Liver (tissue), 9 donors: ENCODE measurements around the gene TAF9. TPM values are rescaled to one million over a fixed set of nuclear protein-coding genes. Genes with fewer than 3 reads are reported as not detected.

ENCODE experiments used
- DNase-seq: peaks from one replicate; pipeline ENCODE4 v3.0.0-alpha.2; 2017; ENCODE audit warnings: low spot score
- H3K27ac ChIP-seq, 2 donors: one replicate each; pipeline ENCODE4 v1.7.0; 2013; ENCODE audit warnings: inconsistent platforms in 2 of 2, low read length in 2 of 2, control low read depth in 1 of 2, low read depth in 1 of 2, mild to moderate bottlenecking in 1 of 2
- H3K27me3 ChIP-seq, 4 donors: one replicate each; pipeline versions ENCODE4 v1.6.1 to v1.7.0; 2013; ENCODE audit warnings: low read length in 3 of 4, inconsistent platforms in 1 of 4, mild to moderate bottlenecking in 1 of 4, moderate library complexity in 1 of 4; ENCODE audit not compliant: control insufficient read depth in 4 of 4, insufficient read depth in 4 of 4
- H3K36me3 ChIP-seq, 4 donors: one replicate each; pipeline versions ENCODE4 v1.6.1 to v1.7.0; 2013; ENCODE audit warnings: low read length in 3 of 4, mild to moderate bottlenecking in 3 of 4, low read depth in 1 of 4, moderate library complexity in 1 of 4; ENCODE audit not compliant: control insufficient read depth in 4 of 4, insufficient read depth in 3 of 4
- H3K4me1 ChIP-seq, 4 donors: one replicate each; pipeline versions ENCODE4 v1.6.1 to v1.7.0; 2013; ENCODE audit warnings: low read length in 3 of 4, mild to moderate bottlenecking in 3 of 4, moderate library complexity in 1 of 4; ENCODE audit not compliant: control insufficient read depth in 4 of 4, insufficient read depth in 4 of 4
- H3K4me3 ChIP-seq, 3 donors: one replicate each; pipeline versions ENCODE4 v1.6.1 to v1.7.0; 2013; ENCODE audit warnings: low read length in 3 of 3, control low read depth in 1 of 3, low read depth in 1 of 3, mild to moderate bottlenecking in 1 of 3
- H3K9ac ChIP-seq, 2 donors: one replicate each; pipeline ENCODE4 v1.7.0; 2013; ENCODE audit warnings: low read length in 2 of 2, mild to moderate bottlenecking in 2 of 2, moderate library complexity in 2 of 2, control low read depth in 1 of 2, low read depth in 1 of 2
- H3K9me3 ChIP-seq, 4 donors: one replicate each; pipeline versions ENCODE4 v1.6.1 to v1.7.0; 2013; ENCODE audit warnings: low read length in 3 of 4; ENCODE audit not compliant: control insufficient read depth in 4 of 4
- CTCF ChIP-seq: fragments of 150-350 bp; IDR thresholded peaks from 2 replicates; pipeline ENCODE4 v1.5.1; 2017; ENCODE audit warnings: improper control_type of control experiment, low read depth, low read length; ENCODE audit not compliant: missing input control
- EGR1 ChIP-seq, 2 donors: IDR thresholded peaks; 2 replicates each; pipeline ENCODE4 v1.6.1; 2016 to 2018; ENCODE audit warnings: antibody characterized with exemption in 2 of 2, low read depth in 2 of 2
- FOXA1 ChIP-seq: IDR thresholded peaks from 2 replicates; pipeline ENCODE4 v1.6.1; 2016; ENCODE audit warnings: antibody characterized with exemption
- FOXA2 ChIP-seq: IDR thresholded peaks from 2 replicates; pipeline ENCODE4 v1.6.1; 2016; ENCODE audit warnings: antibody characterized with exemption
- GABPA ChIP-seq, 2 donors: IDR thresholded peaks in 1 of 2; conservative IDR thresholded peaks in 1 of 2; 2 replicates each; pipeline ENCODE4 v1.6.1; 2016; ENCODE audit warnings: antibody characterized with exemption in 2 of 2, mild to moderate bottlenecking in 1 of 2, moderate library complexity in 1 of 2
- HNF4A ChIP-seq, 2 donors: conservative IDR thresholded peaks; 2 replicates each; pipeline ENCODE4 v1.6.1; 2016; ENCODE audit warnings: antibody characterized with exemption in 2 of 2, mild to moderate bottlenecking in 2 of 2
- JUND ChIP-seq, 2 donors: IDR thresholded peaks; 2 replicates each; pipeline ENCODE4 v1.6.1; 2016; ENCODE audit warnings: antibody characterized with exemption in 2 of 2
- MAX ChIP-seq: IDR thresholded peaks from 2 replicates; pipeline ENCODE4 v1.6.1; 2016; ENCODE audit warnings: antibody characterized with exemption
- NR2F2 ChIP-seq: IDR thresholded peaks from 2 replicates; pipeline ENCODE4 v1.6.1; 2016; ENCODE audit warnings: antibody characterized with exemption
- RAD21 ChIP-seq, 2 donors: IDR thresholded peaks; 2 replicates each; pipeline ENCODE4 v1.6.1; 2016; ENCODE audit warnings: antibody characterized with exemption in 2 of 2, mild to moderate bottlenecking in 2 of 2
- REST ChIP-seq: IDR thresholded peaks from 2 replicates; pipeline ENCODE4 v1.6.1; 2016; ENCODE audit warnings: antibody characterized with exemption, mild to moderate bottlenecking
- RXRA ChIP-seq, 2 donors: IDR thresholded peaks; 2 replicates each; pipeline ENCODE4 v1.6.1; 2017 to 2018; ENCODE audit warnings: antibody characterized with exemption in 2 of 2, mild to moderate bottlenecking in 1 of 2
- YY1 ChIP-seq: IDR thresholded peaks from 2 replicates; pipeline ENCODE4 v1.6.1; 2016; ENCODE audit warnings: antibody characterized with exemption, mild to moderate bottlenecking
- WGBS: extraction: QIAGEN DNeasy Blood & Tissue Kit; methylation state at CpG from one replicate; pipeline ENCODE4 v1.1.7; 2013; 5-methylcytosine and 5-hydroxymethylcytosine counted together
- polyA plus RNA-seq, 2 donors: library from polyadenylated mRNA; stranded (reverse) in 1 of 2; unstranded in 1 of 2; fragments of 200-250 nt in 1 of 2; fragments of >200 nt in 1 of 2; fragmentation: Nextera tagmentation in 1 of 2; extraction: Ambion mirVana in 1 of 2; gene quantifications; one replicate each; pipeline versions ENCODE4 v1.2.1 to v1.2.3, GENCODE V29; 2013 to 2015
- total RNA-seq, 2 donors: library from RNA; depleted of rRNA; stranded (reverse); fragments of >200 nt; gene quantifications; one replicate each; pipeline ENCODE4 v1.2.3, GENCODE V29; 2014
- donor health status: healthy.
- donor health status: healthy.
- donor health status: healthy.
- donor health status: healthy.
- donor health status: healthy.

The TAF9 gene
- total and polyA plus RNA-seq, 4 donors: 27.3 to 51.5 (median 34.7) TPM

- 86% methylated on average over 3 of the region's 3 CpGs for WGBS
- Histone ChIP-seq H3K36me3 (peaks cover 7 to 26% (median 18%) of the 10 kb centered on the region in 4 donors), H3K4me3 (no peak overlapping the region), H3K27ac (no peak overlapping the region), H3K9ac (no peak overlapping the region), H3K27me3 (no peaks in the 10 kb centered on the region), H3K4me1 (peaks cover 0 to 13% (median 11%) of the 10 kb centered on the region in 4 donors), H3K9me3 (no peaks in the 10 kb centered on the region)
- DNase-seq: no peak
- TF ChIP-seq JUND (IDR thresholded peaks at IDR 0.05) (no peak), FOXA1 (no peak), EGR1 (IDR thresholded peaks at IDR 0.05; ENCODE audit: low read depth in 2 of 2) (no peak), HNF4A (conservative IDR thresholded peaks at IDR 0.05) (no peak), YY1 (no peak), RAD21 (IDR thresholded peaks at IDR 0.05) (no peak), REST (no peak), MAX (no peak), NR2F2 (no peak), GABPA (IDR thresholded peaks at IDR 0.05 in 1 of 2, conservative IDR thresholded peaks at IDR 0.05 in 1 of 2) (no peak), CTCF (no peak), RXRA (IDR thresholded peaks at IDR 0.05) (no peak), FOXA2 (no peak)
Measured at GRCh38 chr5:69364850-69365249, 4.5 kb downstream of the TAF9 start.

GRCh38 chr5:69364414-69364813, 4.9 kb downstream of the TAF9 start:
- no peak overlapping the region for H3K4me3 ChIP-seq
- no peaks in the 10 kb centered on the region for H3K9me3 ChIP-seq
- H3K27me3 ChIP-seq: no peaks in the 10 kb centered on the region
- no peak overlapping the region for H3K27ac ChIP-seq
- no peak overlapping the region for H3K9ac ChIP-seq
- peaks cover 0 to 13% (median 11%) of the 10 kb centered on the region in 4 donors for H3K4me1 ChIP-seq
- peaks cover 7 to 26% (median 18%) of the 10 kb centered on the region in 4 donors for H3K36me3 ChIP-seq
- no peak for DNase-seq
- peak; percentile 28 for TF ChIP-seq CTCF
- no peak for TF ChIP-seq JUND (IDR thresholded peaks at IDR 0.05)
- WGBS: 69% methylated on average over 3 of the region's 3 CpGs
